DMS53 treated with DMSO at 0.1 percent for 48 hours (cell line): ENCODE measurements around the gene ARFRP1.

Source experiments
- DNase-seq: peaks from one replicate; lab custom pipeline; 2025; ENCODE audit not compliant: unreplicated experiment; lab: John Stamatoyannopoulos, UW

The ARFRP1 gene

GRCh38 chr20:63691711-63692435 lies 15.9 kb downstream of the ARFRP1 start:
- DNase-seq, result no peak

GRCh38 chr20:63690898-63691710 lies 16.7 kb downstream of the ARFRP1 start:
- no peak for DNase-seq

- no peak for DNase-seq
Observed at GRCh38 chr20:63690003-63690897, 17.5 kb downstream of the ARFRP1 start.

GRCh38 chr20:63689046-63690002 lies 18.5 kb downstream of the ARFRP1 start:
- DNase-seq, result no peak

- no peak for DNase-seq
Observed at GRCh38 chr20:63688228-63689045, 19.3 kb downstream of the ARFRP1 start.

GRCh38 chr20:63687419-63688178 lies 20.2 kb downstream of the ARFRP1 start:
- DNase-seq, result no peak

GRCh38 chr20:63686492-63687321 lies 21.1 kb downstream of the ARFRP1 start:
- DNase-seq, result no peak

GRCh38 chr20:63686094-63686491 lies 21.7 kb downstream of the ARFRP1 start:
- DNase-seq, result no peak

- DNase-seq, result no peak
Observed at GRCh38 chr20:63685269-63686026, 22.3 kb downstream of the ARFRP1 start.

- peak; percentile 27 for DNase-seq
Observed at GRCh38 chr20:63682384-63683139, 25.2 kb downstream of the ARFRP1 start.

- DNase-seq, result no peak
Observed at GRCh38 chr20:63681609-63682142, 26.1 kb downstream of the ARFRP1 start.

GRCh38 chr20:63680857-63681608 lies 26.7 kb downstream of the ARFRP1 start:
- DNase-seq, result no peak

- no peak for DNase-seq
Observed at GRCh38 chr20:63680427-63680826, 27.3 kb downstream of the ARFRP1 start.

- no peak for DNase-seq
Observed at GRCh38 chr20:63679799-63680305, 27.9 kb downstream of the ARFRP1 start.
